NCI-H146 treated with DMSO at 0.1 percent for 48 hours (cell line): Measurements from ENCODE around the gene IQCB1.
"Not testable (repeated sequence)": the region's sequence is repeated elsewhere in the genome, so short reads cannot be mapped to it uniquely, and the experiment has no call there.

Experiments
- DNase-seq: peaks from one replicate; lab custom pipeline; 2025; ENCODE audit not compliant: unreplicated experiment; lab: John Stamatoyannopoulos, UW

The IQCB1 gene

GRCh38 chr3:121834671-121835464 lies at the start of gene IQCB1, which contains the start of gene EAF2:
IQCB1 (minus strand) TSS chr3:121835060; CDS start chr3:121828960, 6,100 bp downstream.
EAF2 (plus strand) TSS chr3:121835209; CDS start chr3:121835286, 77 bp downstream.
- DNase-seq = peak; percentile 97

- DNase-seq = peak; percentile 16
Measured at GRCh38 chr3:121883507-121883906, 48.6 kb upstream of the IQCB1 start.

- DNase-seq = no peak
Measured at GRCh38 chr3:121878411-121878810, 43.6 kb upstream of the IQCB1 start.

GRCh38 chr3:121871430-121871829 lies 36.6 kb upstream of the IQCB1 start:
- no peak for DNase-seq

- no peak for DNase-seq
Measured at GRCh38 chr3:121870717-121871116, 35.9 kb upstream of the IQCB1 start.

- no peak for DNase-seq
Measured at GRCh38 chr3:121869736-121870135, 34.9 kb upstream of the IQCB1 start.

GRCh38 chr3:121863801-121864200 lies 28.9 kb upstream of the IQCB1 start:
- DNase-seq = no peak

- DNase-seq = not testable (repeated sequence)
Measured at GRCh38 chr3:121863247-121863646, 28.4 kb upstream of the IQCB1 start.

- not testable (repeated sequence) for DNase-seq
Measured at GRCh38 chr3:121857778-121858177, 22.9 kb upstream of the IQCB1 start.

- no peak for DNase-seq
Measured at GRCh38 chr3:121855555-121855954, 20.7 kb upstream of the IQCB1 start.

GRCh38 chr3:121852256-121852655 lies 17.4 kb upstream of the IQCB1 start:
- DNase-seq = no peak

- no peak for DNase-seq
Measured at GRCh38 chr3:121844892-121845291, 10.0 kb upstream of the IQCB1 start.

GRCh38 chr3:121839962-121840361 lies 5.1 kb upstream of the IQCB1 start:
- no peak for DNase-seq

- no peak for DNase-seq
Measured at GRCh38 chr3:121836481-121836880, 1.6 kb upstream of the IQCB1 start.

- DNase-seq = no peak
Measured at GRCh38 chr3:121836064-121836463, 1.2 kb upstream of the IQCB1 start.

- DNase-seq = peak; percentile 56
Measured at GRCh38 chr3:121835465-121835801, 573 bp upstream of the IQCB1 start.

- peak; percentile 74 for DNase-seq
Measured at GRCh38 chr3:121834157-121834670, 646 bp downstream of the IQCB1 start.

GRCh38 chr3:121822973-121823372 lies 11.9 kb downstream of the IQCB1 start:
- no peak for DNase-seq

GRCh38 chr3:121821421-121822199 lies 13.2 kb downstream of the IQCB1 start:
- DNase-seq = no peak

GRCh38 chr3:121819236-121819635 lies 15.6 kb downstream of the IQCB1 start:
- no peak for DNase-seq

- no peak for DNase-seq
Measured at GRCh38 chr3:121818578-121818977, 16.3 kb downstream of the IQCB1 start.

GRCh38 chr3:121817753-121818152 lies 17.1 kb downstream of the IQCB1 start:
- no peak for DNase-seq
